ENCODE measurements around the gene RASGRP1.

RASGRP1 gene

GRCh38 chr15:38533926-38534325, 30.7 kb downstream of the RASGRP1 start:
- Mint-ChIP-seq H3K9me3 (no peaks in the 10 kb centered on the region), H3K4me1 (peaks cover 11% of the 10 kb centered on the region), H3K27me3 (no peaks in the 10 kb centered on the region), H3K36me3 (peaks cover 20% of the 10 kb centered on the region), H3K4me3 (no peak overlapping the region), H3K27ac (no peak overlapping the region)
- no peak for ATAC-seq

GRCh38 chr15:38533416-38533915, 31.1 kb downstream of the RASGRP1 start:
- Mint-ChIP-seq H3K4me1 (peaks cover 11% of the 10 kb centered on the region), H3K36me3 (peaks cover 23% of the 10 kb centered on the region), H3K27ac (no peak overlapping the region), H3K9me3 (no peaks in the 10 kb centered on the region), H3K27me3 (no peaks in the 10 kb centered on the region), H3K4me3 (no peak overlapping the region)
- no peak for ATAC-seq

GRCh38 chr15:38532728-38533127, 31.9 kb downstream of the RASGRP1 start:
- no peaks in the 10 kb centered on the region for H3K9me3 Mint-ChIP-seq
- peaks cover 5% of the 10 kb centered on the region for H3K4me1 Mint-ChIP-seq
- peaks cover 23% of the 10 kb centered on the region for H3K36me3 Mint-ChIP-seq
- no peak for ATAC-seq
- H3K4me3 Mint-ChIP-seq = no peak overlapping the region
- no peaks in the 10 kb centered on the region for H3K27me3 Mint-ChIP-seq
- no peak overlapping the region for H3K27ac Mint-ChIP-seq

- Mint-ChIP-seq H3K9me3 (no peaks in the 10 kb centered on the region), H3K4me1 (peaks cover 5% of the 10 kb centered on the region), H3K27ac (no peak overlapping the region), H3K27me3 (no peaks in the 10 kb centered on the region), H3K36me3 (peaks cover 23% of the 10 kb centered on the region), H3K4me3 (no peak overlapping the region)
- no peak for ATAC-seq
These were observed 33.1 kb downstream of the RASGRP1 start for GRCh38 chr15:38531509-38531908.

- H3K9me3 Mint-ChIP-seq = no peaks in the 10 kb centered on the region
- ATAC-seq = peak; percentile 54
- H3K27me3 Mint-ChIP-seq = no peaks in the 10 kb centered on the region
- peaks cover 17% of the 10 kb centered on the region for H3K36me3 Mint-ChIP-seq
- no peaks in the 10 kb centered on the region for H3K4me1 Mint-ChIP-seq
- no peak overlapping the region for H3K4me3 Mint-ChIP-seq
- H3K27ac Mint-ChIP-seq = no peak overlapping the region
These were observed 34.5 kb downstream of the RASGRP1 start for GRCh38 chr15:38530113-38530512.

GRCh38 chr15:38528294-38528693, 36.3 kb downstream of the RASGRP1 start:
- no peak overlapping the region for H3K4me3 Mint-ChIP-seq
- H3K9me3 Mint-ChIP-seq = no peaks in the 10 kb centered on the region
- peaks cover 27% of the 10 kb centered on the region for H3K36me3 Mint-ChIP-seq
- ATAC-seq = no peak
- no peak overlapping the region for H3K27ac Mint-ChIP-seq
- H3K4me1 Mint-ChIP-seq = no peaks in the 10 kb centered on the region
- no peaks in the 10 kb centered on the region for H3K27me3 Mint-ChIP-seq

- Mint-ChIP-seq H3K4me1 (no peaks in the 10 kb centered on the region), H3K36me3 (peaks cover 18% of the 10 kb centered on the region), H3K4me3 (no peak overlapping the region), H3K27me3 (no peaks in the 10 kb centered on the region), H3K9me3 (no peaks in the 10 kb centered on the region), H3K27ac (no peak overlapping the region)
- ATAC-seq = no peak
These were observed 38.5 kb downstream of the RASGRP1 start for GRCh38 chr15:38526158-38526557.

- Mint-ChIP-seq H3K4me3 (no peak overlapping the region), H3K4me1 (no peaks in the 10 kb centered on the region), H3K9me3 (no peaks in the 10 kb centered on the region), H3K27me3 (no peaks in the 10 kb centered on the region), H3K36me3 (peaks cover 18% of the 10 kb centered on the region), H3K27ac (no peak overlapping the region)
- ATAC-seq = no peak
These were observed 39.1 kb downstream of the RASGRP1 start for GRCh38 chr15:38525489-38525888.

GRCh38 chr15:38524156-38524555, 40.5 kb downstream of the RASGRP1 start:
- Mint-ChIP-seq H3K9me3 (no peaks in the 10 kb centered on the region), H3K27ac (no peak overlapping the region), H3K4me3 (no peak overlapping the region), H3K27me3 (no peaks in the 10 kb centered on the region), H3K4me1 (no peaks in the 10 kb centered on the region), H3K36me3 (peaks cover 17% of the 10 kb centered on the region)
- ATAC-seq = no peak

GRCh38 chr15:38522922-38523321, 41.7 kb downstream of the RASGRP1 start:
- no peak for ATAC-seq
- H3K27me3 Mint-ChIP-seq = no peaks in the 10 kb centered on the region
- no peaks in the 10 kb centered on the region for H3K9me3 Mint-ChIP-seq
- no peaks in the 10 kb centered on the region for H3K4me1 Mint-ChIP-seq
- no peak overlapping the region for H3K4me3 Mint-ChIP-seq
- H3K27ac Mint-ChIP-seq = no peak overlapping the region
- H3K36me3 Mint-ChIP-seq = peaks cover 13% of the 10 kb centered on the region

- Mint-ChIP-seq H3K27ac (no peak overlapping the region), H3K4me1 (no peaks in the 10 kb centered on the region), H3K27me3 (no peaks in the 10 kb centered on the region), H3K4me3 (no peak overlapping the region), H3K9me3 (no peaks in the 10 kb centered on the region), H3K36me3 (peaks cover 17% of the 10 kb centered on the region)
- ATAC-seq = no peak
These were observed 43.3 kb downstream of the RASGRP1 start for GRCh38 chr15:38521316-38521715.

GRCh38 chr15:38520035-38520434, 44.6 kb downstream of the RASGRP1 start:
- H3K36me3 Mint-ChIP-seq = peaks cover 26% of the 10 kb centered on the region
- H3K9me3 Mint-ChIP-seq = no peaks in the 10 kb centered on the region
- H3K27ac Mint-ChIP-seq = no peak overlapping the region
- H3K27me3 Mint-ChIP-seq = no peaks in the 10 kb centered on the region
- H3K4me3 Mint-ChIP-seq = no peak overlapping the region
- peaks cover under 1% of the 10 kb centered on the region for H3K4me1 Mint-ChIP-seq
- ATAC-seq = no peak

GRCh38 chr15:38518084-38518483, 46.5 kb downstream of the RASGRP1 start:
- Mint-ChIP-seq H3K27me3 (no peaks in the 10 kb centered on the region), H3K4me1 (peaks cover 10% of the 10 kb centered on the region), H3K36me3 (peaks cover 13% of the 10 kb centered on the region), H3K9me3 (no peaks in the 10 kb centered on the region), H3K4me3 (no peak overlapping the region), H3K27ac (no peak overlapping the region)
- no peak for ATAC-seq

- peaks cover 10% of the 10 kb centered on the region for H3K4me1 Mint-ChIP-seq
- no peaks in the 10 kb centered on the region for H3K9me3 Mint-ChIP-seq
- no peak overlapping the region for H3K27ac Mint-ChIP-seq
- ATAC-seq = no peak
- H3K4me3 Mint-ChIP-seq = no peak overlapping the region
- H3K27me3 Mint-ChIP-seq = no peaks in the 10 kb centered on the region
- H3K36me3 Mint-ChIP-seq = peaks cover 13% of the 10 kb centered on the region
These were observed 47.2 kb downstream of the RASGRP1 start for GRCh38 chr15:38517312-38517975.

- Mint-ChIP-seq H3K4me3 (no peak overlapping the region), H3K4me1 (peaks cover 10% of the 10 kb centered on the region), H3K27me3 (no peaks in the 10 kb centered on the region), H3K27ac (no peak overlapping the region), H3K9me3 (no peaks in the 10 kb centered on the region), H3K36me3 (peaks cover 13% of the 10 kb centered on the region)
- ATAC-seq = no peak
These were observed 48.0 kb downstream of the RASGRP1 start for GRCh38 chr15:38516626-38517025.

- ATAC-seq = peak; percentile 70
- H3K27me3 Mint-ChIP-seq = no peaks in the 10 kb centered on the region
- H3K4me3 Mint-ChIP-seq = no peak overlapping the region
- H3K36me3 Mint-ChIP-seq = peaks cover 21% of the 10 kb centered on the region
- no peaks in the 10 kb centered on the region for H3K9me3 Mint-ChIP-seq
- H3K27ac Mint-ChIP-seq = no peak overlapping the region
- H3K4me1 Mint-ChIP-seq = peaks cover 10% of the 10 kb centered on the region
These were observed 50.0 kb downstream of the RASGRP1 start for GRCh38 chr15:38514601-38515000.
